Panc1 (cell line): ENCODE measurements around the gene CYSRT1. TPM values are rescaled to one million over a fixed set of nuclear protein-coding genes. Genes with fewer than 3 reads are reported as not detected.

Experiments used
- ATAC-seq: fragments of 200-7000 bp; cut with Tn5 transposase; 2 replicates; pipeline ENCODE4 v1.9.1; 2020; ENCODE audit warnings: mild to moderate bottlenecking, moderate library complexity
- BruUV-seq: library from RNA; stranded (reverse); fragments of 400-500 nt; replicated peaks from 2 replicates; lab custom pipeline; 2021; lab: Mats Ljungman, UMichigan
- CTCF ChIA-PET: fragments of 300-600 bp; sonication (Branson Sonifier 250); formaldehyde crosslinking; loops from one replicate; lab custom pipeline; 2022; ENCODE audit warnings: antibody characterized with exemption; lab: Charles Lee
- POLR2A ChIA-PET: fragments of 300-600 bp; sonication (Branson Sonifier 250); formaldehyde crosslinking; loops from one replicate; lab custom pipeline; 2022; ENCODE audit warnings: antibody characterized with exemption; lab: Charles Lee
- DNase-seq: peaks from one replicate; pipeline ENCODE4 v3.0.0-alpha.2; 2010; ENCODE audit warnings: low read depth, low spot score
- H3K27ac ChIP-seq: 2 replicates; pipeline ENCODE4 v1.5.1; 2011; ENCODE audit warnings: mild to moderate bottlenecking, low read length, inconsistent platforms
- H3K27me3 ChIP-seq: fragments of 200-500 bp; sonication (Bioruptor generic); 2 replicates; pipeline ENCODE4 v1.6.0; 2014; ENCODE audit warnings: low read length, inconsistent platforms; ENCODE audit not compliant: control insufficient read depth, insufficient read depth
- H3K36me3 ChIP-seq: fragments of 200-500 bp; sonication (Bioruptor generic); 2 replicates; pipeline ENCODE4 v1.5.1; 2014; ENCODE audit warnings: inconsistent platforms, mild to moderate bottlenecking, low read length, moderate library complexity; ENCODE audit not compliant: control insufficient read depth, insufficient read depth
- H3K4me1 ChIP-seq: 2 replicates; pipeline ENCODE4 v1.5.1; 2011; ENCODE audit warnings: inconsistent platforms, mild to moderate bottlenecking, low read length, moderate library complexity; ENCODE audit not compliant: control insufficient read depth, insufficient read depth
- H3K4me3 ChIP-seq, 2 experiments: 2 replicates each; pipeline ENCODE4 v1.5.1; 2011 to 2012; ENCODE audit warnings: low read depth in 2 of 2, low read length in 2 of 2, mild to moderate bottlenecking in 2 of 2, inconsistent platforms in 1 of 2, moderate library complexity in 1 of 2
- H3K9me3 ChIP-seq: fragments of 200-500 bp; sonication (Bioruptor generic); 2 replicates; pipeline ENCODE4 v1.5.1; 2014; ENCODE audit warnings: low read depth, mild to moderate bottlenecking, inconsistent platforms, low read length, moderate library complexity; ENCODE audit not compliant: control insufficient read depth, insufficient read depth
- POLR2AphosphoS5 ChIP-seq: IDR thresholded peaks from 2 replicates; pipeline ENCODE4 v1.6.1; 2012; ENCODE audit warnings: mild to moderate bottlenecking, low read depth, low read length, moderate library complexity
- REST ChIP-seq, 2 experiments: IDR thresholded peaks; 2 replicates each; pipeline ENCODE4 v1.6.1; 2011 to 2012; ENCODE audit warnings: low read depth in 2 of 2, control low read depth in 1 of 2, low read length in 1 of 2, mild to moderate bottlenecking in 1 of 2, moderate library complexity in 1 of 2; ENCODE audit not compliant: insufficient read depth in 1 of 2
- SIN3A ChIP-seq: IDR thresholded peaks from 2 replicates; pipeline ENCODE4 v1.6.1; 2012; ENCODE audit warnings: low read depth, mild to moderate bottlenecking, low read length, moderate library complexity, borderline replicate concordance; ENCODE audit not compliant: insufficient read depth
- TCF7L2 ChIP-seq: IDR thresholded peaks from 2 replicates; pipeline ENCODE4 v1.6.1; 2011; ENCODE audit warnings: mild to moderate bottlenecking, low read depth, low read length, inconsistent platforms
- in situ Hi-C: cut with HindIII; loops from 2 replicates; pipeline ENCODE4 v1.10.0; 2016; ENCODE audit warnings: low sequenced_read_pairs, low pct_unique_long_range_greater_than_20kb
- intact Hi-C: fragments of 100-400 bp; cut with micrococcal nuclease; formaldehyde crosslinking; loops from one replicate; pipeline ENCODE4 v1.10.0; 2022; ENCODE audit not compliant: unreplicated experiment
- total RNA-seq: library from RNA; stranded (reverse); gene quantifications from one replicate; pipeline ENCODE4 v1.2.1, GENCODE V29; 2021; ENCODE audit not compliant: unreplicated experiment
- TF ChIP-seq, protein P1 (sequence below): fragments of 450-650 bp; IDR thresholded peaks from 2 replicates; pipeline ENCODE4 v1.5.1; 2017; ENCODE audit warnings: mild to moderate bottlenecking

CYSRT1 gene
- total RNA-seq, 1 experiment from 2014 or later = 0.67 TPM

GRCh38 chr9:137200311-137201204, 24.4 kb upstream of the CYSRT1 start, which contains the start of gene TPRN:
Gene TPRN (minus strand): TSS chr9:137200741. CDS start chr9:137200711, 30 bp downstream.
- CTCF ChIA-PET = interaction anchor here (1.1 kb wide), 1 partner anchor 36 kb away, joined by 8 read pairs; no protein-coding TSS in a partner anchor
- peak within 1 kb of the TSS; percentile 60 to 63 for H3K4me3 ChIP-seq
- no peaks in the 10 kb centered on the region for H3K9me3 ChIP-seq
- peak; percentile 92 for ATAC-seq
- H3K27me3 ChIP-seq = no peaks in the 10 kb centered on the region
- intact Hi-C loops = no loop called here
- no peaks in the 10 kb centered on the region; the same call in 1 of the 2 replicates for H3K36me3 ChIP-seq
- H3K27ac ChIP-seq = peak within 1 kb of the TSS; percentile 65
- TF ChIP-seq SIN3A (peak; percentile 92; the same call in 1 of the 2 replicates), POLR2AphosphoS5 (peak; percentile 62), TCF7L2 (no peak)
- H3K4me1 ChIP-seq = peaks cover 32% of the 10 kb centered on the region
- in situ Hi-C loops = no loop called here
- BruUV-seq = no TSS peak
- POLR2A ChIA-PET = interaction anchor here (0.5 to 0.8 kb wide), 2 partner anchors 10 to 86 kb away, joined by 4 read pairs; partner anchors contain the start of gene DPP7
- peak; percentile 78 for DNase-seq

DNA sequence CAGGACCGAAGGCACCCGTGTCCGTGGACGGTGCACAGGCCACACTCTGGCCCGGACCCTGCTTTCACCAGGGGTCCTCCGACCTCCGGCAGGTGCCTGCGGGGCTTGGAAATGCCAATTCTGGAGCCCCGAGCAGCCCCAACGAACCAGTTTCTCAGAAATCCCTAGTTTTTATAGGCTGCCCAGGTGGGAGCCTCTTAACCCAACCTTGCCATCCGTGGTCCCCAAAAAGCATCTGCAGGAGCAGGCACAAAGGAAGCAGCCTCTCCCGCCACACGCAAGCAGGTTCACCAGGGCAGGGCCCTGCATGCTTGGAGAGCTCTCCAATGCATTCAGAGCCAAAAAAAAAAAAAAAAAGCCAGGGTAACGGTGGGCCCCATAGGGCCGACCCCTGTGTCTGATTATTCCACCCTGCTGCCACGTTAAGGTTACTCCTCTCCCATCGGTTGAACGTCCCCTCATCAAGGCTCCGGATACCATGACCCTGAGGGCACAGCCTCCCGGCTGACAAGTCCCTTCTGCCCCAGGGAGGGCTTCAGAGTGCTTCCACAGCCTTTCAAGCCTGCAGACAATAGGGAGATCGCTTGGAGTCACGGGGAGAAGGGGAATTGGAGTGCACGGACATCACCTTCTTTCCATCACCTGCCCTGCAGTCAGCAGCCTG, 23.6 kb upstream of the CYSRT1 start:
- Histone ChIP-seq H3K4me1 (peaks cover 32% of the 10 kb centered on the region), H3K4me3 (peak overlapping the region; percentile 60 to 63), H3K27me3 (no peaks in the 10 kb centered on the region), H3K9me3 (no peaks in the 10 kb centered on the region), H3K27ac (peak overlapping the region; percentile 65), H3K36me3 (peaks cover 2% of the 10 kb centered on the region; the same call in 1 of the 2 replicates)
- intact Hi-C loops = no loop called here
- BruUV-seq = no TSS peak
- in situ Hi-C loops = no loop called here
- POLR2A ChIA-PET = interaction anchor here (0.5 to 0.8 kb wide), 2 partner anchors 11 to 87 kb away, joined by 4 read pairs; partner anchors contain the start of gene DPP7
- ATAC-seq = peak; percentile 4
- DNase-seq = no peak
- CTCF ChIA-PET = interaction anchor here (1.1 kb wide), 1 partner anchor 35 kb away, joined by 8 read pairs; no protein-coding TSS in a partner anchor
- no peak for TF ChIP-seq SIN3A
- no peak for TF ChIP-seq REST (IDR thresholded peaks at IDR 0.05; ENCODE audit: insufficient read depth in 1 of 2, low read depth in 2 of 2, low read length in 1 of 2)
- TF ChIP-seq, protein P1, sequence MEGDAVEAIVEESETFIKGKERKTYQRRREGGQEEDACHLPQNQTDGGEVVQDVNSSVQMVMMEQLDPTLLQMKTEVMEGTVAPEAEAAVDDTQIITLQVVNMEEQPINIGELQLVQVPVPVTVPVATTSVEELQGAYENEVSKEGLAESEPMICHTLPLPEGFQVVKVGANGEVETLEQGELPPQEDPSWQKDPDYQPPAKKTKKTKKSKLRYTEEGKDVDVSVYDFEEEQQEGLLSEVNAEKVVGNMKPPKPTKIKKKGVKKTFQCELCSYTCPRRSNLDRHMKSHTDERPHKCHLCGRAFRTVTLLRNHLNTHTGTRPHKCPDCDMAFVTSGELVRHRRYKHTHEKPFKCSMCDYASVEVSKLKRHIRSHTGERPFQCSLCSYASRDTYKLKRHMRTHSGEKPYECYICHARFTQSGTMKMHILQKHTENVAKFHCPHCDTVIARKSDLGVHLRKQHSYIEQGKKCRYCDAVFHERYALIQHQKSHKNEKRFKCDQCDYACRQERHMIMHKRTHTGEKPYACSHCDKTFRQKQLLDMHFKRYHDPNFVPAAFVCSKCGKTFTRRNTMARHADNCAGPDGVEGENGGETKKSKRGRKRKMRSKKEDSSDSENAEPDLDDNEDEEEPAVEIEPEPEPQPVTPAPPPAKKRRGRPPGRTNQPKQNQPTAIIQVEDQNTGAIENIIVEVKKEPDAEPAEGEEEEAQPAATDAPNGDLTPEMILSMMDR = no peak
- TF ChIP-seq POLR2AphosphoS5 = no peak
- no peak for TF ChIP-seq TCF7L2
